HepG2 (cell line): ENCODE data around the gene TNKS1BP1.

Source experiments
- CEBPB ChIP-seq: IDR thresholded peaks from 2 replicates; pipeline ENCODE4 v1.6.1; 2011; ENCODE audit warnings: low read depth, low read length, improper control_type of control experiment, borderline replicate concordance
- CTCF ChIP-seq: sonication (generic); formaldehyde crosslinking; IDR thresholded peaks from 2 replicates; pipeline ENCODE4 v1.5.0; 2020; ENCODE audit warnings: mild to moderate bottlenecking, missing genetic modification reagents, moderate library complexity
- FOXA1 ChIP-seq, 2 experiments: fragments of 450-650 bp in 1 of 2; sonication (generic) in 1 of 2; formaldehyde crosslinking in 1 of 2; IDR thresholded peaks; 2 replicates each; pipeline versions ENCODE4 v1.4.0 to v1.6.1; 2016 to 2020; ENCODE audit warnings: missing genetic modification reagents in 1 of 2
- HNRNPLL ChIP-seq: fragments of 200-400 bp; formaldehyde crosslinking; IDR thresholded peaks from 2 replicates; pipeline ENCODE4 v1.6.1; 2017; ENCODE audit warnings: mild to moderate bottlenecking, low read depth, low read length; ENCODE audit not compliant: poor library complexity, severe bottlenecking
- JARID2 ChIP-seq: sonication (generic); formaldehyde crosslinking; IDR thresholded peaks from 2 replicates; pipeline ENCODE4 v1.8.1; 2023; ENCODE audit warnings: missing genetic modification reagents, inconsistent platforms; ENCODE audit not compliant: insufficient replicate concordance
- JUND ChIP-seq: sonication (generic); formaldehyde crosslinking; IDR thresholded peaks from 2 replicates; pipeline ENCODE4 v1.8.0; 2022; ENCODE audit warnings: mild to moderate bottlenecking, missing genetic modification reagents
- MTA1 ChIP-seq: sonication (generic); formaldehyde crosslinking; IDR thresholded peaks from 2 replicates; pipeline ENCODE4 v1.4.0; 2020; ENCODE audit warnings: missing genetic modification reagents, mild to moderate bottlenecking, borderline replicate concordance
- POLR2AphosphoS2 ChIP-seq: IDR thresholded peaks from 2 replicates; pipeline ENCODE4 v1.6.1; 2011; ENCODE audit warnings: low read depth, low read length, improper control_type of control experiment
- POLR2AphosphoS5 ChIP-seq: IDR thresholded peaks from 2 replicates; pipeline ENCODE4 v1.6.1; 2012; ENCODE audit warnings: low read depth, low read length
- ZNF317 ChIP-seq: sonication (generic); formaldehyde crosslinking; IDR thresholded peaks from 2 replicates; pipeline ENCODE4 v1.5.0; 2020; ENCODE audit warnings: mild to moderate bottlenecking, missing genetic modification reagents
- ZNF460 ChIP-seq: sonication (generic); formaldehyde crosslinking; IDR thresholded peaks from 2 replicates; pipeline ENCODE4 v1.5.1; 2020; ENCODE audit warnings: missing genetic modification reagents, mild to moderate bottlenecking, borderline replicate concordance

DNA sequence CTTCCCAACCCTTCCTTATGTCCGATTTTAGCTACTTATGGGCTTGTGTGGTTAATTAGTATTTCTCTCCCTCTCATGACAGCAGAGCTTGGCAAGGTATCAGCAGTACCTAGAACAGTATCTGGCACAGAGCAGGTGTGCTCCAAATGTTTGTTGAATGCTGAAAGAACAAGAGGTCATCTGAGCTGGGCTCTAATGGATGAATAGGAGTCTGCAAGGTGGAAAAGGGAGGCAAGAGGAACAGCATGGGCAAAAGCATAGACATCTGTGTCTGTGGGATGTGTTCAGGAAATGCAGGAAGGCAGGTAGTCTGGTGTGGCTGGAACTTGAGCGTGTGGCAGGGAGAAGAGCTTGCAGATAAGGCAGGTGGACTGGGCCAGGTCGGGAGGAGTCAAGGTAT, 37.2 kb upstream of the TNKS1BP1 start:
- TF ChIP-seq ZNF460 (CRISPR knock-in tag) (no peak), POLR2AphosphoS5 (no peak), ZNF317 (CRISPR knock-in tag) (no peak), CEBPB (no peak), HNRNPLL (no peak), JARID2 (CRISPR knock-in tag) (no peak), FOXA1 (IDR thresholded peaks at IDR 0.05) (no peak), FOXA1 (CRISPR knock-in tag; IDR thresholded peaks at IDR 0.05) (no peak), POLR2AphosphoS2 (no peak), MTA1 (no peak), JUND (CRISPR knock-in tag) (no peak), CTCF (CRISPR knock-in tag) (no peak)
